GM12872 (cell line): ENCODE data around the gene UBE2Q1.
A peak's percentile ranks its signal among the peaks of the same experiment; 100 is the strongest.

Experiments used
- TF ChIP-seq, protein P1 (sequence below): IDR thresholded peaks from 3 replicates; pipeline ENCODE4 v1.5.1; 2011; ENCODE audit warnings: low read depth, mild to moderate bottlenecking, low read length, moderate library complexity; ENCODE audit not compliant: insufficient read depth

The UBE2Q1 gene

DNA sequence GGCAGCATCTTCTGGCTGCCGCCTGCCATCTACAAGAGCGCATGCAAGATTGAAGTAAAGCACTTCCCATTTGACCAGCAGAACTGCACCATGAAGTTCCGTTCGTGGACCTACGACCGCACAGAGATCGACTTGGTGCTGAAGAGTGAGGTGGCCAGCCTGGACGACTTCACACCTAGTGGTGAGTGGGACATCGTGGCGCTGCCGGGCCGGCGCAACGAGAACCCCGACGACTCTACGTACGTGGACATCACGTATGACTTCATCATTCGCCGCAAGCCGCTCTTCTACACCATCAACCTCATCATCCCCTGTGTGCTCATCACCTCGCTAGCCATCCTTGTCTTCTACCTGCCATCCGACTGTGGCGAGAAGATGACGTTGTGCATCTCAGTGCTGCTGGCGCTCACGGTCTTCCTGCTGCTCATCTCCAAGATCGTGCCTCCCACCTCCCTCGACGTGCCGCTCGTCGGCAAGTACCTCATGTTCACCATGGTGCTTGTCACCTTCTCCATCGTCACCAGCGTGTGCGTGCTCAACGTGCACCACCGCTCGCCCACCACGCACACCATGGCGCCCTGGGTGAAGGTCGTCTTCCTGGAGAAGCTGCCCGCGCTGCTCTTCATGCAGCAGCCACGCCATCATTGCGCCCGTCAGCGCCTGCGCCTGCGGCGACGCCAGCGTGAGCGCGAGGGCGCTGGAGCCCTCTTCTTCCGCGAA lies 12.9 kb upstream of the UBE2Q1 start:
- TF ChIP-seq, protein P1, sequence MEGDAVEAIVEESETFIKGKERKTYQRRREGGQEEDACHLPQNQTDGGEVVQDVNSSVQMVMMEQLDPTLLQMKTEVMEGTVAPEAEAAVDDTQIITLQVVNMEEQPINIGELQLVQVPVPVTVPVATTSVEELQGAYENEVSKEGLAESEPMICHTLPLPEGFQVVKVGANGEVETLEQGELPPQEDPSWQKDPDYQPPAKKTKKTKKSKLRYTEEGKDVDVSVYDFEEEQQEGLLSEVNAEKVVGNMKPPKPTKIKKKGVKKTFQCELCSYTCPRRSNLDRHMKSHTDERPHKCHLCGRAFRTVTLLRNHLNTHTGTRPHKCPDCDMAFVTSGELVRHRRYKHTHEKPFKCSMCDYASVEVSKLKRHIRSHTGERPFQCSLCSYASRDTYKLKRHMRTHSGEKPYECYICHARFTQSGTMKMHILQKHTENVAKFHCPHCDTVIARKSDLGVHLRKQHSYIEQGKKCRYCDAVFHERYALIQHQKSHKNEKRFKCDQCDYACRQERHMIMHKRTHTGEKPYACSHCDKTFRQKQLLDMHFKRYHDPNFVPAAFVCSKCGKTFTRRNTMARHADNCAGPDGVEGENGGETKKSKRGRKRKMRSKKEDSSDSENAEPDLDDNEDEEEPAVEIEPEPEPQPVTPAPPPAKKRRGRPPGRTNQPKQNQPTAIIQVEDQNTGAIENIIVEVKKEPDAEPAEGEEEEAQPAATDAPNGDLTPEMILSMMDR, result no peak

DNA sequence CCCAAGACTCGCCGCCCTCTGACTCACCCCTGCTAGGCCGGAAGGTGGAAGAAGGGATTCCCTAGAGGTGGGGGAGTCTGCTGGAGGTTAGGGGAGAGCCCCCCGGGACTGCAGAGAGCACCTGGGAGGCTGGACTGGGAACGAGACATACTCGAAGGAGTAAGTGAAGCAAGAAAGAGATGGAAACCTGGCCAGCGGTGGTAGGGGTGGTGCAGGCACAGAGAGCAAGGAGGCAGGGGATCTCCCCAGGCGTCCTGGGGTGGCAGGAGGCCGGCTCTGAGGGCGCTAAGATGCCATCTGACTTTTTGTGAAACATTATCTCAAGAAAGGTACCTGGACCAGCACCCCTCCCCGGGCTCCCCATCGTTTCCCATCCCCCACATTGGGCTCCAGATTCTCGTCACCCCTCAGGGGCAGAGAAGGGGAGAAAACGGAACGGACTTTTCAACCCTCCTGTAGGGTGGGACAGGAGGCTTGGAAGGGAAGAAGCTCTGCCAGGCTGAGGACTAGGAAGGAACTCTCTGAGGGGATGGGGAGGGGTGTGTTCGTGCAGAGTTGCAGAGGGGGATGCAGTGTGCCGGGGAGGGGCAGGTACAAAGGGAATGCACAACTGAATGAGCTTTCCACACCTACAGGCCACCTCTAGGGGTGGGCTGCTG lies 9.8 kb upstream of the UBE2Q1 start:
- TF ChIP-seq, protein P1, result no peak

DNA sequence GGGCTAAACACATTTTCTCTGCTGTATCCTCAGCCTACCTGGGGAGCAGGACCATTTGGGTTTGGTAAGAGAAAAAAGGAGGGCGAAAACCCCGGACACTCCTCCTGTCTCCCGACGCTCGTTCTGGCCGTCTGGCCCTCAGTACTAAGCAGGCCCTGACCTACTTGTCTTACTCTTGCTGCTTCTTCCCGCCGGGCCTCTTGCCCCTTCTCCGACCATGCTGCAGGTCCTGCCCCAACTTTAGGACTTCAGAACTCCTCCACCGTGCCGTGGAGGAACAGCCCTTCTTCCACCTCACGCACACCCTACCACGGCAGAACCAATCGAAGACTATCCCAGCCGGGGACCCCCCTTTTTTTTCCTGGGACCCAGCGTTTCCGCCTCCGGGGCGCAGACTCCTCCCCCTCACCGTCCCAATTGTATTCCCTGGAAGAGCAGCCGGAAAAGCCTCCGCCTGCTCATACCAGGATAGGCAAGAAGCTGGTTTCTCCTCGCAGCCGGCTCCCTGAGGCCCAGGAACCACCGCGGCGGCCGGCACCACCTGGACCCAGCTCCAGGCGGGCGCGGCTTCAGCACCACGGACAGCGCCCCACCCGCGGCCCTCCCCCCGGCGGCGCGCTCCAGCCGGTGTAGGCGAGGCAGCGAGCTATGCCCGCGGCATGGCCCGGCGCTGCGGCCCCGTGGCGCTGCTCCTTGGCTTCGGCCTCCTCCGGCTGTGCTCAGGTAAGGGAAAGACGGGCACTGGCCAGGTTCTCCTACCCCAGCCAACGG lies 9.1 kb upstream of the UBE2Q1 start, which contains the start of gene CHRNB2:
Gene CHRNB2, plus strand, starts transcription at position 393 of the 771 bp plus-strand sequence. Its CDS starts 267 bp downstream, at position 660.
- TF ChIP-seq, protein P1, result no peak

DNA sequence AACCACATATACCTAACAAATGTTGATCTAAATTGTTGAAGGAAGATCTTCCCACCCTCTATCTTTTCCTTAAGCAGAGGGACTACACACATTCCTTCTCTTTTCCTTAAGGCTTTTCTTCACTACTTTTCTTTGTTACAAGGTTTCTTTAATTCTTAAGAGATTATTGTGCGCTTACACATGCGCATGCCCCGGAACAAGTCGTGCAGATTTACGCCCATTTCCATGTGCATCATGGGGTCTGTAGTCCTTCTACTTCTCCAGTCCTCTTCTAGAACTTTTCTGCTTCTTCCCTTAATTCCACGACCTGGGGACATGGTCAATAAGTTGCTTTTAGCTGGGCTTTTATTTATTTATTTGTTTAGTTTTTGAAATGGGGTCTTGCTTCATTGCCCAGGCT lies 7.4 kb upstream of the UBE2Q1 start:
- TF ChIP-seq, protein P1, result no peak

DNA sequence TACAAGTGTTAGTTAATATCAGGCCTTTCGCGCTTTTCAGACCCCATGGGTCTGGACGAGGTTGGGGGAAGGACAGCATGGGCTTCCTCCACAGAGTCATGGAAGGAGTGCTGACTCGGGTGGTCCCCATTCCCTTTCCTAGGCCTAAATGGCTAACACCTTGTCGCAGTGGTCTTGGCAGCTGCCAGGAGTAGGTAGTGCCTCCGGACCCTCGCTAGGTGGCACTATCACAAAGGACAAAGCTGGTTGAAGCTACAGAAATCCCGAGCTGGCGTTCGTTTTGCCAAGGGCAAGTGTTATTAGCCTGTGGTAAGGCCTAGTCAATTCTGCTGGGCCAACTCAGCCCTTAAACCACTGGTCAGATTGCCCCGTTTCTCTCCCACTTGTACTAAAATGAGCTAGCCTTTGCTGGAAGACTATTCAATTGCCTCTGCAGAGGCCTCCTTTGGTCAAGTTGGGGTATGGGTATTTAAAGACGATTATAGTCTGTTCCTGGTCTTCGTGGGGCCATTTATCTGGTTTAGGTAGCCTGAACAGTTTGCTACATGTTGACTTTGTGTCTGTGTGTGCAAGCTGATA lies 1.1 kb upstream of the UBE2Q1 start:
- TF ChIP-seq, protein P1, result peak; percentile 96

DNA sequence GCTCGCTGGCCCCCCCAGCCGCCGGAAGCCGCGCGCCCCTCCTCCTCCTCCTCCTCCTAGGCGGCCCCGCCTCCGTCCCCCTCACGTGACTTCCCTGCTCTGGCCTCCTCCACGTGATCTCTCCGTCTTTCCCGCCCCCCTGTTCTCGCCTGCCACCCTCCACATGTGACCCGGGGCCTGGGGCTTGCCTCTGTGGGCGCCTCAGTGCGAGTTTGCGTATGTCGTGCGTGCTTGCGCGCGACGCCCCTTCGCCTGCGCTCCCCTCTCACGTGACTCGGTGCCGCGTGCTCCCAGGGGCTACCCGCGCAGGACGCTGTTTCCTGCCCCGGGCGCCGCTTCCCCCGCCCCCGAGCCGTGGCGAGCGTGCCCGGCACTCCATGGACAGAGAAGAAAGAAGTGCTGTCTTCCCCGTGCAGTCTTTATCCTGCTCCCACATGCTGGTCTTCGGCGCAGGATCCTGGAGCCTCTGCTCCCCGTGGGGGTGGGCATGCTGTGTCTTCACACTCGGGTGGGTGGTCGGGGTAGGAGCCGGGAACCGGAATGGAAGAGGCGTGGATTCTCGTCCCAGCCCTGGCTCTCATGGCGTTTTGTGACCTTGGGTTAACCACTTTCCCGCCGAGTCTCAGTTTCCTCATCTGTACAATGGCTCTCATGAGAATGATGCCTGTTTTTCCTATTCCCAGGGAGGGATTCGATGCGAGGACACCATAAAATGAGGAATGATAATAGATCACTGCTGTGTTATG lies 431 bp upstream of the UBE2Q1 start:
- TF ChIP-seq, protein P1, result no peak
